HG03280 (cell line): ENCODE data around the gene RBCK1.
"Not testable (repeated sequence)": the region's sequence is repeated elsewhere in the genome, so short reads cannot be mapped to it uniquely, and the experiment has no call there.

Source experiments
- ATAC-seq: cut with Tn5 transposase; IDR thresholded peaks from one replicate; pipeline ENCODE4 v1.9.1; 2021; ENCODE audit warnings: mild to moderate bottlenecking, moderate library complexity; ENCODE audit not compliant: unreplicated experiment

RBCK1 gene

DNA sequence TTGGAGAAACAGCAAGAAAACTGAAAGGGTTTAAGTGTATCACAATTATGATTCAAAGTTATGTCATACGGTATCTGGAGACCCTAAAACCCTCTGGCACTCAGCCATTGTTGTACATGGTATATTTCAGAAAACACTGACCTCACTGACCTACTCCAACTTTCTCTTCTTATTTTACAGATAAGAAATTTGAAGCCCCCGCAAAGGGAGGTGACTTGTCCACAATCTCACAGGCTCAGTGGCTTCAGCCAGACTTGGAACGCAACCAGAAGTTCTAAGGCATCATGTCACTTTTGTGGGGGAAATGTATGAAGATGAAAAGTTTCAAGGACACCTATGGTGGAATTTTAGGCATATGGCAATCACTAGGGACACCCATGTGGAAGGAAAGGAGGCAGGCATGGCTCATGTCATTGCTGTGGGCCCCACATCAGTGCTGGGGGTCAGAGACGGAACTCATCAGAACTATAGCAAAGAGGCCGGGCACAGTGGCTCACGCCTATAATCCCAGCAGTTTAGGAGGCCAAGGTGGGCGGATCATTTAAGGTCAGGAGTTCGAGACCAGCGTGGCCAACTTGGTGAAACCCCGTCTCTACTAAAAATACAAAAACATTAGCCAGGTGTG is 32.7 kb upstream of the RBCK1 start:
- no peak for ATAC-seq

DNA sequence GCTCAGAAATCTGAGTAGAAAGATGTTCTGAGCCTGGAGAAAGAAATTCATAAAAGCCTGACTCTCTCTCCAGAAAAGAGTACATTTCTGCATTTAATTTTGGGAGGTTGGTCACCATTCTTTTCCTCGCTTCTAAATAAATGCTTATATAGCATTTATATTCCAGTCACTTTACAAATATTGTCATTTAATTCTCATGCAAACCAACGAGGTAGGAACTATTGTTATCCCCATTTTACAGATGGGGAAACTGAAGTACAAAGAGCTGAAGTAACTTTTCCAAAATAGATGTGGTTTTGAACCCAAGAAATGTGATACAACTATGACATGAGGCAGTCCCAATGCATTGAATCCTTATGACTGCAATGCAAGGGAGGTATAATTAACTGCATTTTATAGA is 32.0 kb upstream of the RBCK1 start:
- no peak for ATAC-seq

DNA sequence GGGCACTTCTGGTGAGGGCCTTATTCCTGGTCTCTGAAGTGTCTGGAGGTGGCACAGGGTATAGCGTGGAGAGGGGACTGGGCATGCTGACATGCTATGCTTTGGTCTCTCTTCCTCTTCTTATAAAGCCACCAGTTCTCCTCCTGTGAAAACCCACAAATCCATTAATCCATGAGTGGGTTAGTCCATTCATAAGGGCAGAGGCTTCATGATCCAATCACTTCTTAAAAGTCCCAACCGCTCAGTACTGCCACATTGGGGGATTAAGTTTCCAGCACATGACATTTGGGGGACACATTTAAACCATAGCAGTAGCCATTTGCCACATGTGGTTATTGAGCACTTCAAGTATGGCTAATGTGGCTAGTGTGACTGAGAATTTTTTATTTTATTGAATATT is 31.3 kb upstream of the RBCK1 start:
- no peak for ATAC-seq

DNA sequence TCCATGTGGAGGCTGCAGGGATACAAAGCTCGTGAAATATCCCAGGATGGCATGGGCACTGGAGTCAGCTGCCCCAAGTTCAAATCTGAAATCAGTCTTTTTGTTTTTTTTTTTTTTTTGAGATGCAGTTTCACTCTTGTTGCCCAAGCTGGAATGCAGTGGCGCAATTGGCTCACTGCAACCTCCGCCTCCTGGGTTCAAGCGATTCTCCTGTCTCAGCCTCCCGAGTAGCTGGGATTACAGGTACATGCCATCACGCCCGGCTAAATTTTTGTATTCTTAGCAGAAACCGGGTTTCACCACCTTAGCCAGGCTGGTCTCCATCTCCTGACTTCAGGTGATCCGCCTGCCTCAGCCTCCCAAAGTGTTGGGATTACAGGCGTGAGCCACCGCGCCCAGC is 30.5 kb upstream of the RBCK1 start:
- not testable (repeated sequence) for ATAC-seq

DNA sequence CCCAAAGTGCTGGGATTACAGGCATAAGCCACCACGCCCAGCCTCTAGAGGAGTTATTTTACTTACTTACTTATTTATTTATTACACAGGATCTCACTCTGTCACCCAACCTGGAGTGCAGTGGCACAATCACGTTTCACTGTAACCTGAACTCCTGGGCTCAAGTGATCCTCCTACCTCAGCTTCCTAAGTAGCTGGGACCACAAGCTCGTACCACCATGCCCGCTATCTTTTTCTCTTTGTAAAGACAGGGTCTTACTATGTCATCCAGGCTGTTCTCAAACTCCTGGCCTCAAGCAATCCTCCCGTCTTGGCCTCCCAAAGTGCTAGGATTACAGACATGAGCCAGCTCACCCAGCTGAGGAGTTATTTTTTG is 29.1 kb upstream of the RBCK1 start:
- ATAC-seq, result no peak

DNA sequence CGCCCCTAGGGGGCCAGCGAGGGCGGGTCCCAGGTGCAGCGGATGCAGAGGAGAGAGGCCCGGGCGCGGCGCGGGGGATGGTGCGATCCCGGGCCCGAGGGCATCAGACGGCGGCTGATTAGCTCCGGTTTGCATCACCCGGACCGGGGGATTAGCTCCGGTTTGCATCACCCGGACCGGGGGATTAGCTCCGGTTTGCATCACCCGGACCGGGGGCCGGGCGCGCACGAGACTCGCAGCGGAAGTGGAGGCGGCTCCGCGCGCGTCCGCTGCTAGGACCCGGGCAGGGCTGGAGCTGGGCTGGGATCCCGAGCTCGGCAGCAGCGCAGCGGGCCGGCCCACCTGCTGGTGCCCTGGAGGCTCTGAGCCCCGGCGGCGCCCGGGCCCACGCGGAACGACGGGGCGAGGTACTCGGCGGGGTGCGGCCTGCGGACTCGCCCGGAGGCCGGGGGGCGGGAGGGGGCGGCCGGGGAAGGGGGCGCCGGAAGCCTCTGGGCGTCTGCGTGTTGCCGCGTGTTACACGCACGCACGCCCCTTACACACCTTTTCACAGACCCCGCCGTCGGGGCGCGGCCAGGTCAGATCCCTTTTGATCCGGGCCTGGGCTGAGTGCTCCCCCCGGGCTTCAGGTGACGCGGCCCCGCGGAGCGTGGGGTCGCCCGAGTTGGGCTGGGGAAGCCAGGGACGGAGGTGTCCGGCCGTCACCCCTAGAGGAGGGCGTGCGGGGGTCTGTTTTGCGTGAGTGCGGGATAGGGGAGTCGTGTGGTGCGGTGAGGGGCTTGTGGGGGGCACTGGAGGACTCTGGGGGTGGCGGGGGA is 27.1 kb upstream of the RBCK1 start:
- ATAC-seq, result peak; percentile 57

DNA sequence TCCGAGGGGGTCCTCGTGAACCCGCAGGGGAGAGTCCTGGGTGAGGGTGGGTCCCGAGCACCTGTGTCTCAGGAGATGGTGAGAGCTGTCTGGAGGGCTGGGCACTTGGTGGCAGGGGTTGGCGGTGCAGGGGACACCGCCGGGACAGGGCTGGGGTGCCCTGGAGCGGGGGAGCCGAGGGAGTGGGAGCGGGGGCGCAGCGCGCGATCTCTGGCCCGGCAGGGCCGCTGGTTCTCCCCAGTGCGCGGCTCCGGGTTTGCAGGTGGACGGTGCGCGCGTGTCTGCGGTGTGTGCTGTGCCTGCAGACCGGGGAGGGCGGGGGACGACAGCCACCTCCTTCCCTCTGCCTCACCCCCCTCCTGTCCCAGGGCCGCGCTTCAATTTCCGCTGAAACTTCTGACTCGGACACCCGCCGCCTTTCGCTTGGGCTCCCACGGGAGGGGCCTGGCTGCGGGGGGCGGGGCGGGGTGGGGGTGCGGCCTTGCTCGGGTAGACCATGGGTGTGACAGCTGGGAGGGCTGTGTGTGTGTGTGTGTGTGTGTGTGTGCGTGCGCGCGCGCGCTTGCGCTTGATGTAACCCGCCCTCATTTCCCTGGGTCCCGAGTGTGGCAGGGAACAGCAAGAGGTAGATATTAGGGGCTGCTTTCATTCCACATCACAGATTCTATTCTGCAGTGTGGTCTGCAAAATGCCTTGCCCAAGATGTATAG is 26.4 kb upstream of the RBCK1 start:
- peak; percentile 54 for ATAC-seq

DNA sequence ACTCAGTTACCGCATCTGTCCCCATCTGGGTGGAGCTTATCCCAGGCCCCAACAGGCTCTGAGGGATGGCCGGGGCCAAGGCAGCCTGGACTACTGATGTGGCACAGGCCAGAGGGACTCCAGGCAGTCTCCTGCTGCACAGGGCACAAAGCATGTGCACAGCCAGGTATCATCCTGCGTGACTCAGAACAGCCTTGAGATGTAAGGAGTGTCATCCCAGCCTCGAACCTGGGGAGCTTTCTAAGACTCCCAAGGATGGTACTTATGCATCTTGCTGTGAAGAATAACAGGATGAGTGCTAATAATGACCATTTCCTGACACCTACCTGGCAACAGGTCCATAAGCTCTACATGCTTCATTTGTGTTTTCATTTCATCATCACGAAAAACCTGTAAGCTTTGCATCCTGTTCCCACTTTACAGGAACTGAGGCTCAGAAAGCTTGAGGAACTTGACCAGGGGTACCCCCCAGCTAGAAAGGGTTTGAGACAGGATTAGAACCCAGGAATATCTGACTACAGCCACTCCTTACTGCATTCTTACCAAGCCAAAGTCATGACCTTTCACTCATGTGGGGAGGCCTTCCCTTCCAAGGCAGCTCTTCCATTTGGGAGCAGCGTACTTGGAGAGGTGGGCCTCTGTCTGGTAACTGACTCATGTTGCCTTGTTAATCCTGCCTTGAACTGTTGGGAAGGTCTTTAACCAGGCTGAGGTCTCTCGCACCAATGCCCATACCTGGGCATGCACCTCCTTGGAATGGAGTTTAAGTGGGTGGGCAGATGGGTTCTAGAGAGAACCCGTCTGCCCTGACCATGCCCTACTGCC is 25.6 kb upstream of the RBCK1 start:
- no peak for ATAC-seq

DNA sequence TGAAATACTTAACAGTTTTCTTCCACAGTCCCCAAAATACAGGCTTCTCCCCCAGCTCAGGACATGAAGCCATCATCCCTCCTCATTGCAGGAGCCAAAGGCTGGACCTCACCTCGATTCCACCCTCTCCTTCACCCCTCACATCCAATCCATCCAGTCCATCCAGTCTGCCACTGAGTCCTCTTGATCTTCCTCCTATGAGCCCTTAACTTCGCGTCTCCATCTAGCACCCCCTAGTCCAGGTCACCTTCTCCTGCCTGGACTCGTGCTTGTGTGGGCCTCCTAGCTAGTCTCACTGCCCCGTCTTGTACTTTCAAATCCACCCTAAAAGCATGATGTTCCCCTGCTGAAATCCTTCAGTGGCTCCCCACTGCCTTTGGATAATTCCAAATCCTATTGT is 24.2 kb upstream of the RBCK1 start:
- ATAC-seq, result no peak

DNA sequence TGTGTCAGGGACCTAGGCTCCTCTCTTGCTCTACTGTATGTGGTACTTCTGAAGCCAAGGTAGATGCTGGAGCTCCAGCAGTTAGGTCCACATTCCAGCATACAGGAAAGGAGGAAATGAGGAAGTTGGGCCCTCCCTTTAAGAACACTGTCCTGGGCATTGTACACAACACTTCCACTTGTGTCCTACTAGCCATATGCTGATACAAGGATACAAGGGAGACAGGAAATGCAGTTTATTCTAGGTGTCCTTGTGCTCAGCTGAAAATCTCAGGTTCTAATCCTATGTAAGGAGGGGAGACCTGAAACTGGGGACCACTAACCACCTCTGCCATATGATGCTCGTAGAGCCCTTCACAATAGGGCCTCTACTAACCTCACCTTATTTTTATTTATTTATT is 23.4 kb upstream of the RBCK1 start:
- ATAC-seq, result no peak

DNA sequence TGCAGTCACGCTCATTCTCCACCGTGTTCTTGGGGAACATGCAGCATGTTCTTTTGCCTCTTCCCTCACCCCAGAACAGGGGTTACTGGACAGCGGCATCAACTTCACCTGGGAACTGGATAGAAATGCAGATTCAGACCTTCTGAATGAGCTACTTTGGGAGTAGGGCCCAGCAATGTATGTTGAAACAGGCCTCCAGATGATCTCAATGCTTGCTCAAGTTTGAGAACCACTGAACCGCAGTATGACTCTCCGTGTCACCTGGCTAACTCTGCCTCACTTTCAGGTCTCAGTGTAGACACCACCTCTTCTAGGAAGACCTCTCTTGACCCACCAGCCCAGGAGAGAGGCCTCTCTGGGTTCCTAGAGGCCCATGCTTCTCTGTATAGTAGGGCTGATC is 22.7 kb upstream of the RBCK1 start:
- no peak for ATAC-seq

DNA sequence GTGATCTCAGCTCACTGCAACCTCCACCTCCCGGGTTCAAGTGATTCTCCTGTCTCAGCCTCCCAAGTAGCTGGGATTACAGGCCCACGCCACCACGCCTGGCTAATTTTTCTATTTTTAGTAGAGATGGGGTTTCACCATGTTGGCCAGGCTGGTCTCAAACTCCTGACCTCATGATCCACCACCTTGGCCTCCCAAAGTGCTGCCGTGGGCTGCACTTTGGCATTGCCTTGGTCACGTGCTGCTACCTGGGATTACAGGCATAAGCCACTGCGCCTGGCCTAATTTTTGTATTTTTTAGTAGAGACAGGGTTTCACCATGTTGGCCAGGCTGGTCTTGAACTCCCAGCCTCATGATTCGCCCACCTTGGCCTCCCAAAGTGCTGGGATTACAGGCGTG is 21.5 kb upstream of the RBCK1 start:
- not testable (repeated sequence) for ATAC-seq

DNA sequence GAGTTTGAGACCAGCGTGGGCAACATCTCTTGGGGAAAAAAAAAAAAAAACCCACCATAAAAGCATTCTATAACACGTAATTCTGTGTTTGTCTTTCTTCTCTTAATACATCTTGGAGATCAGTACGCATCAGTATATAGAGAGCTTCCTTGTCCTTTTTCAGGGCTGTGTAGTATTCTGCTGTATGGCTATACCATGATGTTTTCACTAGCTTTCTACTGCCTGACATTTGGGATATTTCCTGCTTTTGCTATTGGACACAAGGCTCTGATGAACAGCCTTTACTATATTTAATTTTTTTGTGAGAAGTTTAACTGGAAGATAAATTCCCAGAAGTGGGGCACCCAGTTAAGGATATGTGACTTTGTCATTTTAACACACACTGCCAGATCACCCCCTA is 20.6 kb upstream of the RBCK1 start:
- ATAC-seq, result no peak

DNA sequence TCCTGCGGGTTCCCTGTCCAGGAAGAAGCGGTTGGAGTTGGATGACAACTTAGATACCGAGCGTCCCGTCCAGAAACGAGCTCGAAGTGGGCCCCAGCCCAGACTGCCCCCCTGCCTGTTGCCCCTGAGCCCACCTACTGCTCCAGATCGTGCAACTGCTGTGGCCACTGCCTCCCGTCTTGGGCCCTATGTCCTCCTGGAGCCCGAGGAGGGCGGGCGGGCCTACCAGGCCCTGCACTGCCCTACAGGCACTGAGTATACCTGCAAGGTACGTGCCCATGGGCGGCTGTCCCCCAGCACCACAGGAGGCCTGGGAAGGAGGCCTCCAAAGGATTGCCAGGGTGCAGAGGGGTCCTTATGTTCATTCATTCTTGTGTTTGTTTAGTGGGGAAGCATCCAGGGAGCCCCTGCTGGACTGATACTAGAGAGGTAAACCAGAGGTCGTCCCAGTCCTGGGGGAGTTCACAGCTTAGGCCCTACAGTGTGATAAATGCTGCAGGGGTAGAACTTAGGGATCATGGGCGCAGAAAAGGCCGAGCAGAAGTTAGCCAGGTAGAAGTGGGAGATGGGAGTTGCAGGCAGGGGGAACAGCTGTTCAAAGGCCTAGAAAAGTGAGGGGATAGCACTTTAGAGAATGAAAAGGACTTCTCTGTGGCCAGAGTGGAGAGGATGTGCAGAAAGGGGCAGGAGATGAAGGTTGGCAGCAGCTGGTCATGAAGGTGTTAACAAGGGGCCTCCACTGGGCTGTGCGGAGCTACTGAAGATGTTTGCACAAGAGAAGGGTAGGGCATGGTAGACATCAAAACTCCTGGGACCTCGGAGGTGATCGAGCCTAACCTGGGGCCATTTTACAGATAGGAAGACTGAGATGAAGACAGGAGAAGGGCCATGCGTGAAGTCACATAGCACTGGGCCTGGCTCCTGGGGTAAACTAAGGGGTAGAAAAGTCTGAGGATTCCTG is 19.8 kb upstream of the RBCK1 start:
- no peak for ATAC-seq

DNA sequence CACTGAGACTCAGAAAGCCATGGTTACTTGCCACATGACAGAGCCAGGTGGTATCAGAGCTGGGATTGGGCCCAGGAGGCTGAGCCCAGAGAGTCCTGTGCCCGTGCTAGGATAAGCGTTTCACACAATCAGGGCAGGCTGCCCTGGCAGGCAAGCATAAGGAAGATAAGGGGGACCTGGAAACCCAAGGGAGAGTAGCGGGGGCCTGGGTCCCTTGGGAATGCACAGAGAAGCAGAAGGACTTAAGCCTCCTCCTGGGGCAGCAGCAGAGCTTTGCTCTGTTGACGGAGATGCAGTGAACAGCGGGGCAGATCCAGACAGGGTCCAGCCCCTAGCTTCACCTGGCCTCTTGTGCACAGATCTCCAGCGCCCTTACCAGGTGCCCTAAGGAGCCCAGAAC is 18.9 kb upstream of the RBCK1 start:
- no peak for ATAC-seq

DNA sequence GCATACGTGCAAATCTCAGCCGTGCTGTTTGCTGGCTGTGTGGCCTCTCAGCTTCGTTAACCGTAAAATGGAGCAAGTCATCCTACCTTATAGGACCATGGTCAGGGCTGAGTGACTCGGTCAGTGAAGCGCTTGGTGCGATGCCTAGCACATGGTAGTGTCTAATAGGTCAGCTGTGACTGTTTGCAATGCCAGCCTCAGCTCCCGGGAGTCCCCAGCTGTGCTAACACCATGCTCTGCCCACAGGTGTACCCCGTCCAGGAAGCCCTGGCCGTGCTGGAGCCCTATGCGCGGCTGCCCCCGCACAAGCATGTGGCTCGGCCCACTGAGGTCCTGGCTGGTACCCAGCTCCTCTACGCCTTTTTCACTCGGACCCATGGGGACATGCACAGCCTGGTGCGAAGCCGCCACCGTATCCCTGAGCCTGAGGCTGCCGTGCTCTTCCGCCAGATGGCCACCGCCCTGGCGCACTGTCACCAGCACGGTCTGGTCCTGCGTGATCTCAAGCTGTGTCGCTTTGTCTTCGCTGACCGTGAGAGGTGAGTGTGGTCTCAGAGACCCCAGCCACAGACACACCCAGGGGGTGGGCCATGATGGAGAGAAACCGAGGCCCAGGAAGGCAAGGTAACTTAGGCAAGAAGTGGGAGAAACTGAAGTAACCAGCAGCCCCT is 16.9 kb upstream of the RBCK1 start:
- ATAC-seq, result no peak

DNA sequence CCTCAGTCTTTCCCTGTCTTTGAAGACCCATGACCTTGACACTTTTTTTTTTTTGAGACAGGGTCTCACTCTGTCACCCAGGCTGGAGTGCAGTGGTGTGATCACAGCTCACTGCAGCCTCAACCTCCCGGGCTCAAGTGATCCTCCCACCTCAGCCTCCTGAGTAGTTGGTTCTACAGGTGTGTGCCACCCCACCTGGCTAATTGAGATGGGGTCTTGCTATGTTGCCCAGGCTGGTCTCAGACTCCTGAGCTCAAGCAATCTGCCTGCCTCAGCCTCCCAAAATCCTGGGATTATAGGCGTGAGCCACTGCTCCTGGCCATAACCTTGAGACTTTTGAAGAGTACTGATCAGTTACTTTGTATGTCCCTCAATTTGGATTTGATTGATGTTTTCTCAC is 14.8 kb upstream of the RBCK1 start:
- ATAC-seq, result not testable (repeated sequence)

DNA sequence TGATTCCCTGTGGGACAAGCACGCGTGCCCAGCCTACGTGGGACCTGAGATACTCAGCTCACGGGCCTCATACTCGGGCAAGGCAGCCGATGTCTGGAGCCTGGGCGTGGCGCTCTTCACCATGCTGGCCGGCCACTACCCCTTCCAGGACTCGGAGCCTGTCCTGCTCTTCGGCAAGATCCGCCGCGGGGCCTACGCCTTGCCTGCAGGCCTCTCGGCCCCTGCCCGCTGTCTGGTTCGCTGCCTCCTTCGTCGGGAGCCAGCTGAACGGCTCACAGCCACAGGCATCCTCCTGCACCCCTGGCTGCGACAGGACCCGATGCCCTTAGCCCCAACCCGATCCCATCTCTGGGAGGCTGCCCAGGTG is 11.9 kb upstream of the RBCK1 start:
- no peak for ATAC-seq

DNA sequence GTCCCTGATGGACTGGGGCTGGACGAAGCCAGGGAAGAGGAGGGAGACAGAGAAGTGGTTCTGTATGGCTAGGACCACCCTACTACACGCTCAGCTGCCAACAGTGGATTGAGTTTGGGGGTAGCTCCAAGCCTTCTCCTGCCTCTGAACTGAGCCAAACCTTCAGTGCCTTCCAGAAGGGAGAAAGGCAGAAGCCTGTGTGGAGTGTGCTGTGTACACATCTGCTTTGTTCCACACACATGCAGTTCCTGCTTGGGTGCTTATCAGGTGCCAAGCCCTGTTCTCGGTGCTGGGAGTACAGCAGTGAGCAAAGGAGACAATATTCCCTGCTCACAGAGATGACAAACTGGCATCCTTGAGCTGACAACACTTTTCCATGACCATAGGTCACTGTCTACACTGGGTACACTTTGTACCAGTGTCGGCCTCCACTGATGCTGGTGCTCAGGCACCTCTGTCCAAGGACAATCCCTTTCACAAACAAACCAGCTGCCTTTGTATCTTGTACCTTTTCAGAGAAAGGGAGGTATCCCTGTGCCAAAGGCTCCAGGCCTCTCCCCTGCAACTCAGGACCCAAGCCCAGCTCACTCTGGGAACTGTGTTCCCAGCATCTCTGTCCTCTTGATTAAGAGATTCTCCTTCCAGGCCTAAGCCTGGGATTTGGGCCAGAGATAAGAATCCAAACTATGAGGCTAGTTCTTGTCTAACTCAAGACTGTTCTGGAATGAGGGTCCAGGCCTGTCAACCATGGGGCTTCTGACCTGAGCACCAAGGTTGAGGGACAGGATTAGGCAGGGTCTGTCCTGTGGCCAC is 11.3 kb upstream of the RBCK1 start:
- no peak for ATAC-seq
